IPS DF 4.7 (cell line): ENCODE results near the gene C1orf74.

Source experiments
- DNase-seq: peaks from one replicate; pipeline ENCODE4 v3.0.0-alpha.2; 2013; ENCODE audit warnings: low spot score; ENCODE audit errors: extremely low read depth

Gene C1orf74

DNA sequence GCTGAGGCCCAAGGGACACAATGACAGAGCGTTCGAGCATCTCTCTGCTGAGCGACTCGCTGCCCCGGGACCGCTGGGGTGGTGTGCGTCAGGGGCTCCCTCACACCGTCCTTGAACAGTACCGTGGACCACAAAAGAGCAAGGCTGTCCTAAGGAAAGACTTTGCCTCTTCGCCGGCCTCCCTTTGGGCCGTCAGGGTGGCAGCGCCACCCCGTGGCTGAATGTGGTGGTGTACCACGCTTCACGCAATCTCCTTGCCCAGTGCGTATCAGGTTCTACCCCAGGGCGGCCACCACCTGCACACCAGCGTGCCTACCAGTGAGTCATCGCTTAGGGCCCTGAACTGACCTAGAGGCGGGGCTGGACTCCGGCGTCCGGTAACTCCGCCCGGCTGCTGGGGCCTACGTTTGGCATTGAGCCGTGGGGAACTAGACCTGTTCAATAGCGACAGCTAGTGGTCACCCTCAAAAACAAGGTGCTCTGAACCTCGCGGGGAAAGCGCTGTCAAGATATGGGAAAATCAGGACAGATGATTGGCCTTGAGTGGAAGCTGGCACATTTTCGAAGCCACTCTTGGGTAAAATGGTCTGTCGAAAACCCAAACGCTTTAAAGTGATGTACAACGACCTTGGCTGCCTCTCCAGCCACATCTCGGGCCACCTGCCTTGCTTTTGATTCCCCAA lies 36.6 kb downstream of the C1orf74 start:
- peak; percentile 89 for DNase-seq

DNA sequence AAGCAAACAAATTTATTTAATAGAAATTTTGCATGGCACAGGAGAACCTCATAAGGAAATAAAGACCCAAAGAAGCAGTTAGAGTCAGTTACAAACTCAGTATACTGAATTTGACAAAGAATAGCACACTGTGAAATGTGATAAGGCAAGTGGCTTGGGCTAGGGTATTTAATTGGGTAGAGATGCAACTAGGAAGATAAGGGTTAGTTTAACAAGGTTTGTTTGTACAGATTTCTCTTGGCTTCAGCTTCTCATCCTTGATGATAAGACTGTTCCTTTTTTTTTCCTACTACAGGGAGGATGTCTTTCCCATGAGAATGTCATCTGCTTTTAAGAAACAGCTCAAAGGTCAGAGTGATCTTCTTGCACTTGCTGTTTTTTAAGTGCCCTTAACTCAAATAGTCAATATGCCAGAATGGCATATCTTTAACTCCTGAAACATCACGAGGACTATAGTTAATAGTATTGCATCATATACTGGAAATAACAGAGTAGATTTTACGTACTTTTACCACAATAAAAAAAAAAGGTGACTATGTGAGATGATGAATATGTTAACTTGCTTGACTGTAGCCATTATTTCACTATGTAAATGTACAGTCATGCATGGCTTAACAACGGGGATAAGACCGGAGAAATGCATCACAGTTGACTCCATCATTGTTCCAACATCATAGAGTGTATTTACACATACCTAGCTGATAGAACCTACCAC lies 37.8 kb downstream of the C1orf74 start:
- DNase-seq, result no peak

DNA sequence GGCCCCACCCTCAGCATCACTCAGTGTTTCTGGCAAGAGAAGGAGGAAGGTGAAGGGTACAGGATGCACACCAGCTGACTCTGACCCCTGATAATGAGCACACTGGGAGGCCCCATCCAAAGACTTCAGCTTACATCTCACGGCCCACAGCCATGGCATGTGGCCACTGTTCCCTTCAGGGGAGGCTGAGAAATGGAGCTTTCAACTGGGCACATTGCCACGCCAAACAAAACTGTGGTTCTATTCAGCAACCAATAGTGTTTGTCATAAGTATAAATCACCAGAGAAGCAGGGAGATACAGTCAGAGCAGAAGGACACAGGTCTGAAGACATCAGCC lies 41.2 kb downstream of the C1orf74 start:
- DNase-seq, result no peak

DNA sequence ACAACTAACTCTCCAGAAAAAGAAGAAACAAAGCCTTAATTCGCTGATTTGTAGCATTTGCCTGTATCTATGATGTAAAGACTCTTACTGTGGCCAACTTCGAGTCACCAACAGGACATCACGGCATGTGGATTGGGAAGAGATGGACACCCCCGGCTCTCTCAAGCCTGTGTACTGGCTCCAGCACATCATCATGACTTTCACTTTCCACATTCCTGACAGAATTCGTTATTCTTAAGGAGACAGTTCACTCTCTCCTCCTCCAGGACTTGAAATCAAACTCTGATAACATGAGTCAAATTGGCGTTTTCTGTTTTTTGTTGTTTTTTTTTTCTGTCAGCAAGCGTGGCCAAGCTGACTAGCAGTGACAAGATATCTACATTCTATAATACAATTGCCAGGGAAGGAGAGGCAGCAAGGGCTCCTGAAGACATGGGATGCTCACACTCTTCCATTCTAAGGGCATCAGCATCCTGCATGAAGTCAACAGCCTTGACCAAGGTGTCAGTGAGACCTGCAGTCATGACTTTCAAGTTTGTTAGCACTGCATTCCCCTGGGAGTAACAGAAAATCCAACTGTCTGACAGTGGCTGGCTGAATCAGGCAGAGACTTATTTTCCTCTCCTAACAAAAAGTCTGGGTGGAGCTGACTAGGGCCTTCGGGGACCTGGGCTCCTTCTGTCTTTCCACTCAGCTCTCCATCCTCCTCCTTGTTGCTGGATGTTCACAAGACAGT lies 41.8 kb downstream of the C1orf74 start:
- no peak for DNase-seq

DNA sequence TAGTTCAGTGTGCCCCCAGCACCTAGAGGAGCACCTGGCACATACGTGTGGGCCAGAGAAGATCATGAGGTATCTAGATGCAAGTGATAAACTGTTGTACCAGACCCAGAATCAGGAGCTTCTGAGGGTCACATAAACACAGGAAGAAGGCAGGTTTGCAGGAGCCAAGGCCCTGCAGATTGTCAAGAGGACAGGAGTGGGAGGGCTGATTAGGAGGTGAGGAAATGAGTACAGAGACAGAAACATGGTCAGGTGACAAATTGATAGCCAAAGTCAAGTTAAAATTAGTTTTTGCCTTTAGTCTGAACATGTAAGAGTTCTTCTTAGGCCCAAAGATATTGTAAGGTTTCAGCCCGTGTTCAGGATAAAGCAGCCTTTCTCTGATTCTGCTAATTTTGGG lies 42.5 kb downstream of the C1orf74 start:
- DNase-seq, result no peak

DNA sequence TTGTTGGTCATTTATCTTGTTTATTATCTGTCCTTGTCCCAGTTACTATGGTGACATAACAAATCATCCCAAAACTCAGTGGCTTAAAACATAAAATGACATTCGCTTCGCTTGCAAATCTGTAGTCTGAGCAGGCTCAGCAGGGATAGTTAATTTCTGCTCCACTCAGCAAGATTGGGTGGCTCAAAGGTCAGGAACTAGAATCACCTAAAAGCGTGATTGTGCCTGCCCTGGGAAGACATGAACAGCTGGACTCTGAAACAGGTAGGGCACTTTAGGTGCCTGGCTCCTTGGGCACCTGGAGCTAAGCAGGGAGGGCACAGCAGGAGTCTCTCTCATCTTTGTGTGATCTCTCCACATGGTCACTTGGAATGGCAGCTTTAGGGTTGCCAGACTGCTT lies 43.2 kb downstream of the C1orf74 start:
- no peak for DNase-seq

DNA sequence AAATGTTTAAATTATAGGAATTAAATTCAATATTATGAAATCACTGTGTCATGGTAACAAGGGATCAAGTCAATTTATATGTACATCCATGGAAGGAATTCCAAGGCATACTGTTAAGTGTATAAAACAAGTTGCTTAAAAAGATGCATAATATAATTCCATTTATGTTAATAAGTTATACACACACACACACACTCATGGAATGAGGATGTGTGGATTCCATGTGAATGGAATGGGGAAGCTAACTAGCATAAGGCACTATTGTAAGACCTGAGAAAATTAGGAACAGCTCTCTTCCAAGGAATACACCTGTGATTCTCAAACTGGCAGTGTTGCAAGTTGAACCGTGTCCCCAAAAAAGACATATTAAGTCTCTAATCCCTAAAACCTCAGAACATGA lies 46.1 kb downstream of the C1orf74 start:
- DNase-seq, result no peak

DNA sequence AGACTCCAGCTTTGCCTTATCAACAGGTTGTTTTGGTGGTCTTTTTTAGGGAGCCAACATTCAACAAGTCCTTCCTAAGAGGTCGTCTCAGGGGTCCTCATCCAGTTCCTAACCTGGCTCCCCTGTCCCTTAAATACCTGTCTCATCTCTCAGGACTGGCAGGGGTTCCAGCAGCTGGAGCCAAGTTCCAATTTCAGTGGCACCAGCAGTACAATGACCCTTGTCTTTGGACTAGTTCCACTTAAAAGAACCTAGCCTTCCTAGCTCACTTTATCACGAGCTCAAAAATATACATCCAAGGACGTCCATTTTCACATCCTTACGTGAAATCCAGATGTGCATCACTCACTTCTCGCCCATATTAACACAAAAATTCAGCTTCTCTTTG lies 47.2 kb downstream of the C1orf74 start:
- DNase-seq, result no peak

DNA sequence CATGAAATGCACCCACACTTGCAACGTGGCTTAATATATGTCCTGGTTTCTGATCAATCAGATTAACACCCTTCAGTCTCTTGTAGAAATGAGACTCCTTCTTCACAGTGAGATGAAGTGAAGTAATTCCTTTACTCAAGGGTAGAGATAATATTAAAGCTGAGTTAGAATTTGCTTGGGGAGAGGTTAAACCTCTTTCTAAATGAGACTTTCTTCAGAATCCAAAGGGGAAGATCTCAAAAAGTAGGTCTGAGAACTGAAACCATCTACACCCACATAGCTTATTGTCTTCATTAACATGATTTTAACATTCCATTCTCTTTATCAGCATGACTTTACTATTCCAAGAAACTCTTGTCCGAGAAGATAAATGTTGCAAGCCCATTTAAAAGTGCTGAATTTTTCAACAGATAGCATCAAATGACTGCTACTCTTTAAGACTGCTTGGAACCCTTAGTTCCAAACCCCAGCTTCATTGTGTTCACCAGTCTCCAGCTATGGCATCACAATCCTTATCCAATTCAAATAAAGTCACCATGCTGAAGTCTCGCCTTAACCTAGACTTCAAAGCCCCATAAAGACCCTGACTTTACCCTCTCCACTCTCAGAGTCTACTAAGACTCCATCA lies 47.8 kb downstream of the C1orf74 start:
- DNase-seq, result no peak

DNA sequence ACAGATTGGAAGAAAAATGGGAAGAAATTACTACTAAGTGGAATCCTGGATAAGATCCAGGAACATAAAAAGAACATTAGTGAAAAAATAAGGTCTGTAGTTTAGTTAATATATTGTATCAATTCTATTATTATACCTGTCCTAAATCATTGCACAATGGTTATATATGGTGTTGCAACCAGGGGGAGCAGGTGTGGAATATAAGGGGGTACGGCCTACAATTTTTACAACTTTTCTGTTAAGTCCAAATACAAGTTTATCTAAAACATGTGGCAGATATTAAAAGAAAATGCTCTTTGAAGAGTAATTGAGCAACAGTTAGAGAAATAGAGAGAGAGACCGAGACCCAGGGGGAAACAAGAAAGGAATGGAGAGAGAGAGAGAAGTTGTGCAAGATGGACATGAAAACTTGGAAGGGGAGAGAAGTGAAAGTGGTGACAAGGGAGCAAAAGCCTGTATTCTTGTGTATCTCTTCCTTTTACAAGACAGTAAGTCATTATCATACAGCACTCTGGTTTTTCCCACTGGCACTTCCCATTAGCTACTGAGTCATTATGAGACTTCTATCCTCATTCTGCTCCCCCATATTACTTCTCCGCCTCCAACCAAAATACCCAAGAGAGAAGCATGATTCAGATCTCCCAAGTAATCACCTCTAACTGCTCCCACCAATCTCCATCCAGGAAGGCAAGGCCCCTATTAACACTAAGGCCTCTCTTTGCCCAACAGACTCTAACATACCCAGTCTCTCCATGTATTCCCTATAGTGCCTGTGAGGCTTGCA lies 50.8 kb downstream of the C1orf74 start:
- no peak for DNase-seq

DNA sequence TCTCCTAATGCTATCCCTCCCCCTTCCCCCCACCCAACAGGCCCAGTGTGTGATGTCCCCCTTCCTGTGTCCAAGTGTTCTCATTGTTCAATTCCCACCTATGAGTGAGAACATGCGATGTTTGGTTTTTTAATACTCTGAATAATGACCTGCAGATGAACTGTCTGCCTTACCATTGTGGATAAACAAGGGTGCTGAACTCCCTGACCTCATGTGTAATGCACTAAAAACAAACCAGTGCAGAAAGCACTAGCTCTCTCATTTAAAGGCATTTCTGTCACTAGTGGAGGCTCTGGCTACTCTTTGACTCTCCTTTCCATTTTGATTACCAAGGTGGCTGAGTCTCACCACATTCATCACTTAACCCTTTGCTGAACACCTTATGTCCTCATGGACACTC lies 51.6 kb downstream of the C1orf74 start:
- no peak for DNase-seq

DNA sequence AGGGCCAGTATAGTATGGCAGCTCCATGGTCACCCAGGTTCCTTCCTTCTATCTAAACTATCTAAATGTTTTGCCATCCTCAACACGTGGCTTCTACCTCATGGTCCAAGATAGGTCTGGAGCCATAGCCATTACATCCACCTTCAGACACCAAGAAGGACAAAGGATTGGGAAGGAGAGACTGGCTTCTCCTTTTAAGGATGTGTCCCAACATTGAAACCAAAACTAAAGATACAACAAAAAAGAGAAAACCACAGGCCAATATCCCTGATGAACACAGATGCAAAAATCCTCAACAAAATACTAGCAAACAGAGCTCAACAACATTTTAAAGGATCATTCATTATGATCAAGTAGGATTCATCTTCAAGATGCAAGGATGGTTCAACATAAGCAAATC lies 54.9 kb downstream of the C1orf74 start:
- DNase-seq, result no peak
